GM12891 (cell line): ENCODE data around the gene XPC.

ENCODE experiments used
- PAX5 ChIP-seq: IDR thresholded peaks from 2 replicates; pipeline ENCODE4 v1.6.1; 2011; ENCODE audit warnings: low read length, moderate library complexity, mild to moderate bottlenecking; ENCODE audit not compliant: insufficient read depth, severe bottlenecking
- POLR2A ChIP-seq: IDR thresholded peaks from 2 replicates; pipeline ENCODE4 v1.6.1; 2011; ENCODE audit warnings: low read depth, low read length, control low read depth
- POLR2AphosphoS5 ChIP-seq: IDR thresholded peaks from 2 replicates; pipeline ENCODE4 v1.6.1; 2011; ENCODE audit warnings: low read depth, low read length, control low read depth
- POU2F2 ChIP-seq: IDR thresholded peaks from 2 replicates; pipeline ENCODE4 v1.6.1; 2011; ENCODE audit warnings: low read depth, mild to moderate bottlenecking, control low read depth, low read length, moderate library complexity
- SPI1 ChIP-seq: IDR thresholded peaks from 2 replicates; pipeline ENCODE4 v1.6.1; 2011; ENCODE audit warnings: low read depth, low read length, control low read depth
- TAF1 ChIP-seq: IDR thresholded peaks from 2 replicates; pipeline ENCODE4 v1.6.1; 2011; ENCODE audit warnings: low read depth, low read length, control low read depth

GRCh38 chr3:14150078-14150477 is 28.3 kb downstream of the XPC start:
- no peak for TF ChIP-seq POLR2AphosphoS5
- no peak for TF ChIP-seq SPI1
- no peak for TF ChIP-seq POLR2A
- TF ChIP-seq TAF1: no peak
- no peak for TF ChIP-seq POU2F2
- TF ChIP-seq PAX5: no peak
